ENCODE results near the gene YY2. TPM values are rescaled to one million over a fixed set of nuclear protein-coding genes. Genes with fewer than 3 reads are reported as not detected.

YY2 gene
- total RNA-seq, 1 donor from 2014 or later: 2.0 TPM

DNA sequence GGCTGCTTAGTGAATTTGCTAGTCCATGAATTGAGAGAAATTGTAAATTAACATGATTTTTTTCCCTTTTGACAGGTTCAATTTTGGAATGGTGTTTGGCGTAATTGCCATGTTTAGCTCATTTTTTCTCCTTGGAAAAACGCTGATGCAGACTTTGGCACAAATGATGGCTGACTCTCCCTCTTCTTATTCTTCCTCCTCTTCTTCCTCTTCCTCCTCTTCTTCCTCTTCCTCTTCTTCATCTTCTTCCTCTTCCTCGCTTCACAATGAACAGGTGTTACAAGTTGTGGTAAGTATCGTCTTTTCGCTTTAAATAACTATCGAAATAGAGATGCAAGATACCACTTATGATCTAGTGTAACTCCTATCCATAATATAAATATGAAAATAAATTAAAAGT is 10.7 kb upstream of the YY2 start:
- no peaks in the 10 kb centered on the region for H3K9me3 Mint-ChIP-seq (ENCODE audit: unreplicated experiment)
- no peaks in the 10 kb centered on the region for H3K36me3 Mint-ChIP-seq (ENCODE audit: low read depth, unreplicated experiment)
- H3K4me1 Mint-ChIP-seq (ENCODE audit: low read depth, unreplicated experiment): no peaks in the 10 kb centered on the region
- Histone ChIP-seq H2AFZ (ENCODE audit: low read depth, low read length) (no peak overlapping the region), H3K9me3 (ENCODE audit: insufficient read depth, low read depth, low read length) (no peaks in the 10 kb centered on the region), H3K79me2 (ENCODE audit: insufficient read depth, low read length) (peaks cover 12% of the 10 kb centered on the region), H4K20me1 (ENCODE audit: insufficient read depth, low read length) (no peaks in the 10 kb centered on the region), H3K4me2 (ENCODE audit: low read length) (no peak overlapping the region), H3K27me3 (ENCODE audit: insufficient read depth, low read length) (no peaks in the 10 kb centered on the region), H3K36me3 (ENCODE audit: insufficient read depth, low read length) (peaks cover 3% of the 10 kb centered on the region), H3K4me1 (ENCODE audit: insufficient read depth, low read length) (no peaks in the 10 kb centered on the region), H3K27ac (ENCODE audit: low read depth, low read length) (no peak overlapping the region), H3K9ac (ENCODE audit: low read length) (no peak overlapping the region), H3K4me3 (ENCODE audit: insufficient read depth, low read depth, low read length) (no peak overlapping the region)
- TF ChIP-seq, protein P1, sequence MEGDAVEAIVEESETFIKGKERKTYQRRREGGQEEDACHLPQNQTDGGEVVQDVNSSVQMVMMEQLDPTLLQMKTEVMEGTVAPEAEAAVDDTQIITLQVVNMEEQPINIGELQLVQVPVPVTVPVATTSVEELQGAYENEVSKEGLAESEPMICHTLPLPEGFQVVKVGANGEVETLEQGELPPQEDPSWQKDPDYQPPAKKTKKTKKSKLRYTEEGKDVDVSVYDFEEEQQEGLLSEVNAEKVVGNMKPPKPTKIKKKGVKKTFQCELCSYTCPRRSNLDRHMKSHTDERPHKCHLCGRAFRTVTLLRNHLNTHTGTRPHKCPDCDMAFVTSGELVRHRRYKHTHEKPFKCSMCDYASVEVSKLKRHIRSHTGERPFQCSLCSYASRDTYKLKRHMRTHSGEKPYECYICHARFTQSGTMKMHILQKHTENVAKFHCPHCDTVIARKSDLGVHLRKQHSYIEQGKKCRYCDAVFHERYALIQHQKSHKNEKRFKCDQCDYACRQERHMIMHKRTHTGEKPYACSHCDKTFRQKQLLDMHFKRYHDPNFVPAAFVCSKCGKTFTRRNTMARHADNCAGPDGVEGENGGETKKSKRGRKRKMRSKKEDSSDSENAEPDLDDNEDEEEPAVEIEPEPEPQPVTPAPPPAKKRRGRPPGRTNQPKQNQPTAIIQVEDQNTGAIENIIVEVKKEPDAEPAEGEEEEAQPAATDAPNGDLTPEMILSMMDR (IDR thresholded peaks at IDR 0.05; ENCODE audit: insufficient read depth, low read depth, low read length): no peak
- TF ChIP-seq EZH2 (IDR thresholded peaks at IDR 0.05; ENCODE audit: insufficient read depth, low read length): no peak
- peak; percentile 60 for FAIRE-seq
- no peak overlapping the region for H3K27ac Mint-ChIP-seq (ENCODE audit: unreplicated experiment)
- no peaks in the 10 kb centered on the region for H3K27me3 Mint-ChIP-seq (ENCODE audit: low read depth, unreplicated experiment)
- DNase-seq (ENCODE audit: low read depth): no peak
- H3K4me3 Mint-ChIP-seq (ENCODE audit: unreplicated experiment): no peak overlapping the region

DNA sequence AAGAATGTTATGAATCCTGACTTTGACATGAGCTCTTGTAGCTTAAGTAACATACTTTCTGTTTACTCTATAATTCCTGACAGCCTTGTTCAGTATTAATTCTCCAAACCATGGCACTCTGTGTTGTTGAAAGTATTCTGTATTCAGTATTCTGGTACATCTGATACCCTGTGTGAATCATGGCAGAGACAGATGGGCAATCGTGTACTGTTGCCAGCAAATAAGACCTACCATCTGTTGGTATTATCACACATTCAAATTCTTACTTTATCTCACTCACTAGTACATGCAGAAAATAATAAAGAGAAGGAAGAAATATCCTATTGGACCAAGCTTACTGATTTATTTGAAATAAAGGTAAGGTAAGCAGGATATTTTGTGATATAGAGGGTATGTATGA is 8.4 kb upstream of the YY2 start:
- no peak for FAIRE-seq
- no peak overlapping the region for H3K4me2 ChIP-seq (ENCODE audit: low read length)

DNA sequence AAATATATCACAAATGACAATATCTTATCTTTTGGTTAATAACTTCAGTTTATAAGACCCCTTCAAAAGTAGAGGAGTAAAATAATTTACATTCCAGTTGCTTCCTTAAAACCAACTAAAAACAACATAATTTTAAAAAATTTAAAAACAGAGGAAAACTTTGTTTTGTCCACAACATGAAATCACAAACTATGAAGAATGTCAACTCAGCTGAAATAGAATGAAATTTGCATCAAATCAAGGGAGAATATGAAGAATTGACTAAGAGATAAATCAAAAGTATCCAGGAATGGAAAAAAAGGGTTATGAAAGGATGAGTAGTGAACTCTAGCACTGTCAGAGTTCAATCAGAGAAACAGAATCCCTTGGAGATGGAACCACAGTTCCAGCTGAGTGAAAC is 2.2 kb upstream of the YY2 start:
- Histone ChIP-seq H4K20me1 (ENCODE audit: insufficient read depth, low read length) (no peaks in the 10 kb centered on the region), H3K36me3 (ENCODE audit: insufficient read depth, low read length) (peaks cover 2% of the 10 kb centered on the region)
- H3K4me1 Mint-ChIP-seq (ENCODE audit: low read depth, unreplicated experiment): no peaks in the 10 kb centered on the region

More for the DNA sequence above, 8.4 kb upstream of the YY2 start:
- Histone ChIP-seq H3K79me2 (ENCODE audit: insufficient read depth, low read length) (no peaks in the 10 kb centered on the region), H3K9ac (ENCODE audit: low read length) (no peak overlapping the region), H3K4me3 (ENCODE audit: insufficient read depth, low read depth, low read length) (no peak overlapping the region), H4K20me1 (ENCODE audit: insufficient read depth, low read length) (no peaks in the 10 kb centered on the region), H3K27me3 (ENCODE audit: insufficient read depth, low read length) (no peaks in the 10 kb centered on the region), H3K36me3 (ENCODE audit: insufficient read depth, low read length) (peaks cover 3% of the 10 kb centered on the region), H3K4me1 (ENCODE audit: insufficient read depth, low read length) (no peaks in the 10 kb centered on the region), H2AFZ (ENCODE audit: low read depth, low read length) (no peak overlapping the region), H3K27ac (ENCODE audit: low read depth, low read length) (no peak overlapping the region), H3K9me3 (ENCODE audit: insufficient read depth, low read depth, low read length) (no peaks in the 10 kb centered on the region)
- H3K9me3 Mint-ChIP-seq (ENCODE audit: unreplicated experiment): no peaks in the 10 kb centered on the region
- no peak overlapping the region for H3K4me3 Mint-ChIP-seq (ENCODE audit: unreplicated experiment)
- TF ChIP-seq, protein P1 (IDR thresholded peaks at IDR 0.05; ENCODE audit: insufficient read depth, low read depth, low read length): no peak
- no peak for TF ChIP-seq EZH2 (IDR thresholded peaks at IDR 0.05; ENCODE audit: insufficient read depth, low read length)
- no peaks in the 10 kb centered on the region for H3K4me1 Mint-ChIP-seq (ENCODE audit: low read depth, unreplicated experiment)
- DNase-seq (ENCODE audit: low read depth): no peak
- H3K36me3 Mint-ChIP-seq (ENCODE audit: low read depth, unreplicated experiment): no peaks in the 10 kb centered on the region
- H3K27me3 Mint-ChIP-seq (ENCODE audit: low read depth, unreplicated experiment): no peaks in the 10 kb centered on the region
- no peak overlapping the region for H3K27ac Mint-ChIP-seq (ENCODE audit: unreplicated experiment)

More for the DNA sequence above, 2.2 kb upstream of the YY2 start:
- Mint-ChIP-seq H3K27ac (ENCODE audit: unreplicated experiment) (no peak overlapping the region), H3K27me3 (ENCODE audit: low read depth, unreplicated experiment) (no peaks in the 10 kb centered on the region), H3K36me3 (ENCODE audit: low read depth, unreplicated experiment) (peaks cover 2% of the 10 kb centered on the region), H3K4me3 (ENCODE audit: unreplicated experiment) (no peak overlapping the region), H3K9me3 (ENCODE audit: unreplicated experiment) (no peaks in the 10 kb centered on the region)
- Histone ChIP-seq H3K27me3 (ENCODE audit: insufficient read depth, low read length) (no peaks in the 10 kb centered on the region), H3K79me2 (ENCODE audit: insufficient read depth, low read length) (no peaks in the 10 kb centered on the region), H3K4me2 (ENCODE audit: low read length) (no peak overlapping the region), H2AFZ (ENCODE audit: low read depth, low read length) (no peak overlapping the region), H3K27ac (ENCODE audit: low read depth, low read length) (no peak overlapping the region), H3K9ac (ENCODE audit: low read length) (no peak overlapping the region), H3K4me3 (ENCODE audit: insufficient read depth, low read depth, low read length) (no peak overlapping the region), H3K9me3 (ENCODE audit: insufficient read depth, low read depth, low read length) (no peaks in the 10 kb centered on the region), H3K4me1 (ENCODE audit: insufficient read depth, low read length) (no peaks in the 10 kb centered on the region)
- no peak for DNase-seq (ENCODE audit: low read depth)
- FAIRE-seq: peak; percentile 81
- no peak for TF ChIP-seq EZH2 (IDR thresholded peaks at IDR 0.05; ENCODE audit: insufficient read depth, low read length)
- TF ChIP-seq, protein P1 (IDR thresholded peaks at IDR 0.05; ENCODE audit: insufficient read depth, low read depth, low read length): no peak

Measured in astrocyte (in vitro differentiated cells and primary cell).